Measurements from ENCODE around the gene GPR171.
"Not testable (repeated sequence)": the region's sequence is repeated elsewhere in the genome, so short reads cannot be mapped to it uniquely, and the experiment has no call there.

GPR171 gene

DNA sequence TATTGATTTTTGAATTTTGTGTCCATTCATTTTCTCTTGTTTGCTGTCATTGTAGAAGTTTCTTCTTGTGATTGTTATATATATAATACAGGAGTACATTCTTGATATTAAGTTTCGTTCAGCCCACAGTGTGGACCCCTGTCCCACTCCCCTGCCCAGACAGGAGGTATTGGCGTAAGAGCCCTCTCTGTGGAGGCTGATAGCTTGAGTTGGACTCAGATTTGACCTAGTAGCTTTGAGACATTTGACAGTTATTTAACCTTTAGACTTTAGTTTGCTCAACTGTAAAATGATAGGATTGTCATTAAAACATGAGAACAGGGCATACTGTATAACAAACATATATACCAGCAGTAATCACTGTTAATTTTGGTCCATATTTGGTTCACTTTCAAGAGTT is 27.1 kb downstream of the GPR171 start:
- no peak for DNase-seq (ENCODE audit: low spot score)

DNA sequence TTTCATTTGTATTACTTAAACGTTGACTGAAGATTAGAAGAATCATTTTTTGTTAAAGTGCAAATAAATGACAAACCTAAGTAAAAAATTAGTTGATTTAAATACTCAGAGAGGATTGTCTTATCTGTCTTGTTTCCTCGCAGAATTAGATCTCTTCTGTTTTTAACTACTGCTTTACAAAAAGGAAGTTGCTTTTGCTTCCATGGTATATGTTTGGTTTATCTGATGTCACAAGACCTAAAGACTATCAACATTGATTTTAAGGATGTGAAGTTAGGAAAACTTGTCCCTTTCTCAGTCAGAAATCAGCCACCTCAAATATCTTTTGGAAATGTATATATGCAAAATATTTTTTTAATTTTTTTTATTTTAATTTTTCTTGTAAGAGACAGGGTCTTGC is 28.7 kb downstream of the GPR171 start:
- DNase-seq (ENCODE audit: low spot score) = no peak

DNA sequence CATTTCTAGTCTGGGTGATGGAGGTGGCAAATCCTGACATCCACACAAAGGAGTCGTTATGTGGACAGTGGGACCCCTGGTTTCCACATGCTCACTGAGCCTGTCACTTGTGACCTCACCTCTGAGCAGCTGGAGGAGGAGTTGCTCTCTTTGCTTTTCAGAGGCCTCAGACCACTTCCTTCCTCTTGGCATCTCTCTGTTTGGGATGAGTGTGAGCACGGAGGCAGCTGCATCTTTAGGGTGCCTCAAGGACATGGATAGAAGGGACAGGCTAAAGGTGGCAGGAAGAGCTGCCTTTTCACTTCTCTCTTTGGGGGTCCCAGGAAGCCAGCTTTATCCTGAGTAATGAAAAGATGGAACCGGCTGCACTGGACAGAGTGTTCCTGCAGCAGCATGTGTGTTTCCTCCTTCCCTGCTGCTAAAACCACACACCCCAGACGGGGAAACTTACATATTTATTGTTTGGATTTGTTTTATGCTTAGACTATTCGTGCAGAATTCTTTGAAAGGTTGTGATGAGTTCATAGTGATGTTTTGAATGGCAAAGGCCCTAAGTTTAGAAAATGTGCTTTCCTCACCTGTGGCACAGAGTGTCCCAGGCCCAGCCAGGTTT is 31.8 kb downstream of the GPR171 start:
- DNase-seq (ENCODE audit: low spot score) = no peak

DNA sequence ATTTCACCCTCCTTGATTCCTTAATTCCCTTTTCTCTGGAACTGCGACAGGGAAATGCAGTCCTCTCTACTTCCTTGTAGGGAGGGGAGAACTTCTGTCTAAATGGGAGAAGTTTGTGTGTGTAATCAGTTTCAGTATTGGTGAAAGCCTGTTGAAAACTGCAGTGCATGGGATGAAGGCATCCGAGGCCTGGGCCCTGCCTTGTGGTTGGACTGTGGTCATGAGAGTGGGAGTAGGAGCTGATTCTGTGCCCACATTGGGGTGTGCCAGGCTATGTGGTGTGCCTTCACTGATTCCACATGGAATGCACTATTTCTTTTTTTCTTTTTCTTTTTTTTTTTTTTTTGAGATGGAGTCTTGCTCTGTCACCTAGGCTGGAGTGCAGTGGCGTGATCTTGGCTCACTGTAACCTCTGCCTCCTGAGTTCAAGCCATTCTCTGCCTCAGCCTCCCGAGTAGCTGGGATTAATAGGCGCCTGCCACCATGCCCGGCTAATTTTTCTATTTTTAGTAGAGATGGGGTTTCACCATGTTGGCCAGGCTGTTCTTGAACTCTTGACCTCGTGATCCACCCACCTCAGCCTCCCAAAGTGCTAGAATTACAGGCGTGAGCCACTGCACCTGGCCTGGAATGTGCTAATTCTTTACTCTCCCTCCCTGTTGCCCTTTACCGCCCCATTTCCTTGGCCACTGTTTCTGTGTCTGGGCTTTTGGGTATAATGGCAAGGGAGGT is 32.9 kb downstream of the GPR171 start:
- DNase-seq (ENCODE audit: low spot score) = not testable (repeated sequence)

DNA sequence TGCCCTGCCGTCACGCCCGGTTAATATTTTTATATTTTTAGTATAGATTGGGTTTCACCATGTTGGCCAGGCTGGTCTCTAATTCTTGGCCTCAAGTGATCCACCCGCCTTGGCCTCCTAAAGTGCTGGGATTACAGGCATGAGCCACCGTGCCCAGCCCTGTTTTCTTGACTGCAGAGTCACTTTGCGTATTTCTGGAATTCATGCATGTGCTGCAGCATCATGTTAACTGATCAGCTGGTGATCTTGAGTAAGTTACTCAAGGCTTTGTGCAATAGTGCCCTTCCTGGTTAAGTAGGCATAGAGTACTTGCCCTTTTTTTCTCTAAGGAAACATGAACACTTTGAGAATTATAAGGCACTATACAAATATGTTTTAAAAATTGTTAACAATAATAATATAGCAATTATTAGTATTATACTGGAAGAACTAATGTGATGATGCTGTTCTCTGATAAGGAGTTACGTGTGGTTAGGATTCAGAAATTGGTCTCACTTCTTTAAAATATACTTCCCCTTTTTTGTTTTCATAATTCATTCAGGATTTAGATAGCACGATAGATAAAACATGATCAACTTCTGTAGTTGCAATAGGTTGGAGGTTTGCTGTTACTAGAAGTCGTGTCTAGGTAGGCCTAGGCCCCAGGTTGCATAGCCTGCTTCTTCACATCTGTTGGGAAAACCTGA is 33.6 kb downstream of the GPR171 start:
- no peak for DNase-seq (ENCODE audit: low spot score)

DNA sequence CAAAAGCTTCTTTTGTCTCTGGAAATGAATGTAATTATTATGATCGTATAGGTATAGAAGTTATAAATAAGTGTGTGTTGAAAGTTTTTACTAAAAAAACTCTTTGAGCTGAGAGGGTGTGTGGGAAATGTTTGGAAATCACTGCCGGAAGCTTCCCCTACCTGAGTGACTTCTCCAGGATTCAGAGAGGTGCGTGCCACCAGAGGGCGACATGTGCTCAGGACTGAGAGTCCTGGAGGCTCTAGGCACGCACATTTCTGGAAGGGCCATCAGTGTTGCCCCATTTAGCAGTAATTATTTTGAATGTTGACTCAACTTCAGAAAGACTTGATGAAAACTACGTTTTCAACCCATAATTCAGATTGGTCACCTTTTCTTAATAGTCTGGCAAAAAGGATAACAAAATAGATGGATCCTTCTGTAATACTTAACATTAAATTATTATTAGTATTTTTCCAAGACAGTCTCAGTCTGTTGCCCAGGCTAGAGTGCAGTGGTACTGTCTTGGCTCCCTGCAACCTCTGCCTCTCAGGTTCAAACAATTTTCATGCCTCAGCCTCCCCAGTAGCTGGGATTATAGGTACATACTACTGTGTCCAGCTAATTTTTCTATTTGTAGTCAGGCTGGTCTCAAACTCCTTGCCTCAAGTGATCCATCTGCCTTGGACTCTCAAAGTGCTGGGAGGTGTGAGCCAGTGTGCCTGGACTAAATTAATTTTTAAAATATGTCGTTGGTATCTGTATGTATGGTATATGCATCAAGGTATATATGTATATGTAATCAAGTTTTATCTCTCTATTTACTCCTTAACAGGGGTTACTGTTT is 34.5 kb downstream of the GPR171 start:
- peak; percentile 37 for DNase-seq (ENCODE audit: low spot score)

DNA sequence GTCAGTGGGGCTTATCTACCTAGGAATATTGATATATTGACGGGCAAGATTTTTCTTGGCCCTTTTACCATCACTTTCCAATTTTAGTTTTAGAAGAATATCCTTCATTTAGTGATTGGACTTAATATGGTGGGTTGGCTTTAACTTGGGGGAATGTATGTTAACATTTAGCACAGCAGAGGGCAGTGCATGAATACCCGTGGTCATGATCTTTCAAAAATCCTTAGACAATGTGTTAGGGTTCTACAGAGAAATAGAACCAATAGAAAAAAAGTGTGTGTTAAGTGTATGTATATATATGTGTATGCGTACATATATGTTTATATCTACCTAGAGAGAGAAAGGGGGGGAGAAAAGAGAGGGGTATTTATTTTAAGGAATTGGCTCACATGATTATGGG is 36.9 kb downstream of the GPR171 start:
- no peak for DNase-seq (ENCODE audit: low spot score)

DNA sequence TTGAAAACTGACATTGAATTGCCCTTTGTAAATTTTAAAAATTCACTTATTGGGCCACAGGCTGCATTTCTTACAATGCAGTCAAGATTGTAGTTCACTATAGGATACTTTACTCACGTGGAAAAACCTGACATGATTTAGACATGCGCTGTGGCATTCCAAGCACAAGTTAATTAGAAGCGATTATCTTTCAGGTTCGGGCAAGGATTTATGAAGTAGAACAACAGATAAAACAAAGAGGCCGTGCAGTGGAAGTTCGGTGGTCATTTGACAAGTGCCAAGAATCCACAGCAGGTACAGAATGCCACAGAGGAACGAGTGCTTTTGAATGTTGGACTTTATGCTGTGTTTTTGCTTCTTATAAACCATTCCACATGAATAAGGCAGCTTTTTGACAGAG is 37.8 kb downstream of the GPR171 start:
- DNase-seq (ENCODE audit: low spot score) = no peak

DNA sequence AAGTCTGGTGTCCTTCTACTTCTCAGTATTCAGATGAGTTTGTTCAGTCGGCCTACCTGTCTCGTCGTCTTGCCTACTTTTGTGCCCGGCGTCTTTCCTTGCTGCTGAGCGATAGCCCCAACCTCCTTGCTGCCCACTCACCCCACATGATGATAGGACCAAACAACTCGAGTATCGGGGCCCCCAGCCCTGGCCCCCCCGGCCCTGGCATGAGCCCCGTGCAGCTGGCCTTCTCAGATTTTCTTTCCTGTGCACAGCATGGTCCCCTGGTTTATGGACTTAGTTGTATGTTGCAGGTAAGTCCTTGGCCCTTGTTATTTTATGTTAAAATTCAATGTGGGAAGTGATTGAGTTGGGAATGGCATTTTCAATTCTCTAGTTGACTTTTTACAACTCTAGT is 43.2 kb downstream of the GPR171 start:
- DNase-seq (ENCODE audit: low spot score) = no peak

DNA sequence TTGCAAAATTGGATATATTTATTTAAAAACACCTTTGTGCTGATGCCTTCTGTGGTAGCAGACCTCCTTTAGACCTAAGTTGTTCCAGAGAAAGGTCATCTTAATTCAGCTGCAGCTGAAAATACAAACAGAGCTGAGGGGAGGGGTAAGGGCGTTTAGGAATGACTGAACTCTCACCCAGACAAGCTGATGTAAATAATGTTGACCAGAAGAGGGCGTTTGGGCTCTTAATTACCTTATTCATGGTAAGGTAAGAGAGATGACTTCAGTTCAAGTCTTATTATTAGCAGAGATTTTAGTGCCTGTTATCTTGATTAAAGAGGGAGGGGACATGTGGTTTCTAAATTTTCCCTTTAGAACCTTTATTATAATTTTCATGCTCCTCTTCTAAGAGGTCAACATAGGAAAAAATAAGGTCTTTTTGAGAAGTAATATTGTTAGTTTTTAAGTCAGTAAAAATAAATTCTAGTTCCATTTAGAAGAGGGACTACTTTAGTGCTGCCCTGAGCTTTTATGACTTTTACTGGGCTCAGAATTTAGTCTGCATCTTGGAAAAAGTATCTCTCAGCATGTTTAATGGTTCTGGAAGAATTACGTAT is 46.3 kb downstream of the GPR171 start:
- peak; percentile 63 for DNase-seq (ENCODE audit: low spot score)

DNA sequence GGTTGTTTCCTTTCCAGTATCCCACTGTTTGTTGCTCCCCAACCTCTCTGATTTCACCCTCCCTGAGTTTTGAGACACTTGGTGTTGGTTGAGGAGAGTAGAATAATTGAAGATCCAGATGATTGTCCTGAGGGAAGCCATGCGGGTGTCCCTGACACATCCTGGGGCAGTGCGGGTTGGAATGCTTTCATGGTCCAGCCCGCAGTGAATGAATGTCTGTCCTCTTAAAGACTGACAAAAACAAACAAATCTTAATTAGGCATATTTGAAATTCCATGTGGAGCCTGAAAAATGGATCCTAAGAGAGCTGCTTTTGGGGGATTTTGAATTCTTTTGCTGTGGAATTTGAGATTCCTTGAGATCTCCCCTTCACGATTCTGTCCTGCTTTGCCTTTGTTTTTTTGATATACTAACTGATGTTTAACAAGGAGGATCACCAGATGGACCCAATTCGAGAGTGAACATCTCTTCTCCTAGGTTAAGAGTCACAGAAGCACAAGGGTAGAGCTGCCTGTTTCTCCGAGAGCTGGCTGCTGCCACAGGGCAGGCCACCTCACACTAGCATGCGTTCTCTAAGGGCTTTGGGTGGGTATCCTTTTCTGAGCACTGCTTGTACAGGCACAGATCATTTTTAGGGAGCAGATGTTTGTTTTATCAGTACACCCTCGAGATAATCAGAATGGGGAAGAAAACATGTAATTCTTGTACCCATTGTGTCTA is 47.4 kb downstream of the GPR171 start:
- DNase-seq (ENCODE audit: low spot score) = no peak

DNA sequence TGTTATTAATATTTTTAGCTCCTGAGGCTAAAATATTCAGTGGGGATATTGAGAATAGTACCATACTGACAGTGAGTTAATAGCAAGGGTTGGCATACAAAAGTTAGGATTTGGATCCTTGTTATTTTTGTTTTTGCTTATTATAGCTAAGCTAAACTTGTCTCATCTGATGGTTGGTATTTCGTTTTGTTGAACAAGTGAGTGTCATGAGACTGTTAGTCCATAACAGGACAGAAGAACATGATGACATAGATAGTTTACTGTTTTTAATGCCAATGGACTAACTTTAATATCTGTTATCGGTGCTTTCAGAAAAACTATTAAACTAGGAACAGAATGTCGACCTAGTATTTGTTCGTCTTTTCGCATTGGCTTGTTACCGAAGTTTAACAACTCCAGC is 48.5 kb downstream of the GPR171 start:
- no peak for DNase-seq (ENCODE audit: low spot score)

DNA sequence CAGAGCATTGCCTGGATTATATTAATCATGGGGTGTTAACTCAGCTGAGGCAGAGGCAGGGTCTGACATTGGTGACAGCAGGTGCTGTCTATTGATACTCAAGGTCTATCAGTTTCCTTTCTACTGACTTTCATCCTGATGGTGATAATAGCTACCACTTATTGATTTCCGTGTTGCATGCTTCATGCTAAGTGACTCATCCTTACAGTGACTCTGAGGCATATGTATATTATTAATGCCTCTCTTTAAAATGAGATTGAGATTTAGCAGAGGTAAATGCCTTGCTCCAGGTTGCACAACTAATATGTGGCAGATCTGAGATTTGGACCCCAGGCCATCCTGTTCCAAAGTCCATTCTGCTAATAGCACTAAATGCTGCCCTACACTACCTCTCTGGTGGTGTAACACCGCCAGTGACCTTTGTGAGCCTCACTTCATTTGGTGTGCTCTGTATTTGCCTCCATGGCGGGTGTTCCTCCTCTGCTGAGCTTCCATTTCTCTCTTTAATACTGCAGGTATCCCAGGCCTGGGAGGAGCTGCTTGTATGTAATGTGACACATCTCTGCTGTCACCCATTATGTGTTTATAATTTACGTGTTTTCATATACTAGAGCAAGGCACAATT is 50.4 kb downstream of the GPR171 start:
- DNase-seq (ENCODE audit: low spot score) = no peak

All from hematopoietic multipotent progenitor cell treated with erythropoietin and hydrocortisone succinate and interleukin-3 and kit ligand, for 15 days (in vitro differentiated cells).